AG09319 (cell line): Measurements from ENCODE around the gene ANKRD62.

Experiments used
- DNase-seq: peaks from one replicate; pipeline ENCODE4 v3.0.0-alpha.2; 2010; ENCODE audit warnings: low read depth; ENCODE audit errors: extremely low read depth
- TF ChIP-seq, protein P1 (sequence below): IDR thresholded peaks from 2 replicates; pipeline ENCODE4 v1.5.1; 2011; ENCODE audit warnings: low read depth, mild to moderate bottlenecking, inconsistent platforms, low read length, moderate library complexity

Gene ANKRD62

DNA sequence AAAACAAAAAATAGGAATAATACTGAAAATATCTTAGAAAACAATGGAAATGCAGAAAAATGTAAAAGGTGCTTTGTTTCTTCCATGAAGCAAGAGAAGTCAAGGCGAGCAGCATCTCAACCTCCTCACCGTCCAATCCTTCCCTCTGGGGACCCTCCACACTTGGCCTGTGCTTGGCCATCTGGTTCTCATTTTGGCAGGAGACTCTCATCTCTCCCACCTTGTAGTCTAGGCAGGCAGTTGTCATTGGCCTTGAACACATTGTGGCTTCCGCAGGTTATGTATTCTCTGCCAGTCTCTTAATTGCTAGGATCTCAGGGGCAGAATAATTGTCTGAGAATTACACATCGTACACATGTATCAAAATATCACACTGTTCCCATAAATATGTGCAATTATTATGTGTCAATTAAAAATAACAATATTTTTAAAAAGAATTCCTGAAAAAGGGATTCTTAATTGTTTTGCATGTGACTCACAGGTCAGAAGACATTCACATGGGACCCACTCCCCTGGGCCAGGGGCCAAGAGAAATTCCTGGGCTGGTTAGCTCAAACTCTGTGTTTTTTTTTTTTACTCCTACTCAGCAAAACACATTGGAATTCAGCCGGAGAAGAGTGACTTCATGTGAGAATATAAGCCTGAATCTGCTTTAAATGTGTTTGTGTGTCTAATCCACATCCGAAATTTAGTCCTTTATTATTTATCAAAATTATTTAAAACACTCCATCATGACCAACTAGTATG is 14.0 kb upstream of the ANKRD62 start:
- no peak for DNase-seq
- TF ChIP-seq, protein P1, sequence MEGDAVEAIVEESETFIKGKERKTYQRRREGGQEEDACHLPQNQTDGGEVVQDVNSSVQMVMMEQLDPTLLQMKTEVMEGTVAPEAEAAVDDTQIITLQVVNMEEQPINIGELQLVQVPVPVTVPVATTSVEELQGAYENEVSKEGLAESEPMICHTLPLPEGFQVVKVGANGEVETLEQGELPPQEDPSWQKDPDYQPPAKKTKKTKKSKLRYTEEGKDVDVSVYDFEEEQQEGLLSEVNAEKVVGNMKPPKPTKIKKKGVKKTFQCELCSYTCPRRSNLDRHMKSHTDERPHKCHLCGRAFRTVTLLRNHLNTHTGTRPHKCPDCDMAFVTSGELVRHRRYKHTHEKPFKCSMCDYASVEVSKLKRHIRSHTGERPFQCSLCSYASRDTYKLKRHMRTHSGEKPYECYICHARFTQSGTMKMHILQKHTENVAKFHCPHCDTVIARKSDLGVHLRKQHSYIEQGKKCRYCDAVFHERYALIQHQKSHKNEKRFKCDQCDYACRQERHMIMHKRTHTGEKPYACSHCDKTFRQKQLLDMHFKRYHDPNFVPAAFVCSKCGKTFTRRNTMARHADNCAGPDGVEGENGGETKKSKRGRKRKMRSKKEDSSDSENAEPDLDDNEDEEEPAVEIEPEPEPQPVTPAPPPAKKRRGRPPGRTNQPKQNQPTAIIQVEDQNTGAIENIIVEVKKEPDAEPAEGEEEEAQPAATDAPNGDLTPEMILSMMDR, result no peak

DNA sequence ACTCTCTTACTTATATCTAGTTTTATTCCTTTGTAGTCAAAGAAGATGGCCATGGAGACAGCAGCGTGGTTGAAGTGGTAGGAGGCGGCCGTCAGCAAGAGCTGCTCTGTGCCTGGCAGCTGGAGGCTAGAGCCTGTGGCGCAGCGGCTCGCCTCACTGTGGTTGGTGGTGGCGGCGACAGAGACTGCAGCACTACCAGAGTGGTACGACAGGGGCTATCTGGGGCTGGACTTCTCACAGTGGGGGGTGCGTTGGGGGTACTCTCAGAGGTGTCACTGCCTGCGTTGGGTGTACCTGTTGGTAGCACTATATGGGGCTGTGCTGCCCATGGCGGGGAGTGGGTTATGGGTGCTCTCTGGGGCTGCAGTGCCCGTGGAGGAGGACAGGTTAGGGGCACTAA is 8.5 kb upstream of the ANKRD62 start:
- DNase-seq, result no peak
- TF ChIP-seq, protein P1, result no peak

DNA sequence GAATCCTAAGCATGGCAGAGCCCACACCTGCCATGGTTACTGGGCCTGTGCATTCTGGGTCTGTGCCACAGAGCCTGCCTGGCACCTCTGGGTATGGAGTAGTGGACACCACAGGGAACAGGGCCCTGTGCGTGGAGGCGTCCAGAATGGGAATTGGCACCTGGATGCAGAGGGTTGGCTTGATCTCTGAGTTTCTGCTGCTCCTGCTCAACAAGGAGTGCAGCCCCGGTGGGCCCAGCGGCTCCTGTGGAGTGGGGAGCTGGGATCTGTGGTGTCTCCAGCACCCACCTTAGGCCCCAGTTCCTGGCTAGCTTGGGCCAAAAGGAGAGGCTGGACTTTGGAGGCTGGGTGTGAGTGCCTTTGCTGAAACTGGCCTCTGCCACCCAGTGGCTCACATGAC is 7.9 kb upstream of the ANKRD62 start:
- TF ChIP-seq, protein P1, result no peak
- DNase-seq, result no peak

DNA sequence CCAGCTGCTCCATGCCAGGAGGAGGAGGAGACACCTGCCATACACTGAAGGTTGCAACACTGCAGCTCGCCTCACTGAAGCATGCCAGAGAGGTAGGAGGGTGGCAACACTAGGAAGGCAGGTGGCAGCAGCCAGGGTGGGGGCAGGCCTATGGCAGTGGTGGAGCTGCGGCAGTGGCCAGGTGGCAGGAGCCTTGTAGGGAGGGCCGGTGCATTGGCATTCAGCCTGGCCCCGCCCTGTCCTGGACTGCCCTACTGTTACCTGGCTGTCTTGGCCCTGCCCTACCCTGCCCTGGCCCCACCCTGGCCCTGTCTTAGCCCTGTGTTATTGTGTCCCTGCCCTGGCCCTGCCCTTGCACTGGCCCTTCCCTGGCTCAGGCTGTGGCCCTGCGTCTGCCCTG is 7.4 kb upstream of the ANKRD62 start:
- TF ChIP-seq, protein P1, result no peak
- no peak for DNase-seq

DNA sequence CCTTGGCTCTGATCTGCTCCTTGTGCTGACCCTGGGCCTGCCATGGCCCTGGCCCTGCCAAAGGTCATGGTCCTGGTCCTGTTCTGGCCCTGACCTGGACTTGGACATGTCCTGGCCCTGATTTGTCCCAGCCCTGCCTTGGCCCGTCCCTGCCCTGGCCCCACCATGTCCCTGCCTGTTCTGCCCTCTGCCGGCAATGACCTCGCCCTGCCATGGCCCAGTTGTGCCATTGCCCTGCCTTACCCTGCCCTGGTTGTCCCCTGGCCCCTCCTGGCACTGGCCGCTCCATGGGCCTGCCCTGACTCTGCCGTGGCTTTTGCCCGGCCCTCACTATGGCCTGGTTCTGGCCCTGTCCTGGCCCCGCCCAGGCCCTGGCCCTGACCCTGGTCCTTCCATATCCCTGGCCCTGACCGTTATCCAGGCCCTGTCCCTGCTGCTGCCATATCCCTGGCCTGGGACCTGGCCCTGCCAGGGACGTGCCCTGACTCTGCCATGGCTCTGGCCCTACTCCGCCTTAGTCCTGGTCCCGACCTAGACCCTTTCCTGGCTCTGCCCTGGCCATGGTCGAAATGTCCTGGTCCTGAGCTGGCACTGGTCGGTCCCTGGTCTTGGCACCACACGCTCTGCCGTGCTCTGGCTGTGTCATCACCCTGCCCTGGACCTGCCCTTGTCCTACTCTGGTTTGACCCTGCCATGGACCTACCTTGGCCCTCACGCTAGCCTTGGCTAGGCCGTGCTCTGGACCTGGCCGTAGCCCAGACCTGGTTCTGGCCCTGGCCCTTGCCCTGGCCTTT is 6.8 kb upstream of the ANKRD62 start:
- TF ChIP-seq, protein P1, result no peak
- DNase-seq, result no peak

DNA sequence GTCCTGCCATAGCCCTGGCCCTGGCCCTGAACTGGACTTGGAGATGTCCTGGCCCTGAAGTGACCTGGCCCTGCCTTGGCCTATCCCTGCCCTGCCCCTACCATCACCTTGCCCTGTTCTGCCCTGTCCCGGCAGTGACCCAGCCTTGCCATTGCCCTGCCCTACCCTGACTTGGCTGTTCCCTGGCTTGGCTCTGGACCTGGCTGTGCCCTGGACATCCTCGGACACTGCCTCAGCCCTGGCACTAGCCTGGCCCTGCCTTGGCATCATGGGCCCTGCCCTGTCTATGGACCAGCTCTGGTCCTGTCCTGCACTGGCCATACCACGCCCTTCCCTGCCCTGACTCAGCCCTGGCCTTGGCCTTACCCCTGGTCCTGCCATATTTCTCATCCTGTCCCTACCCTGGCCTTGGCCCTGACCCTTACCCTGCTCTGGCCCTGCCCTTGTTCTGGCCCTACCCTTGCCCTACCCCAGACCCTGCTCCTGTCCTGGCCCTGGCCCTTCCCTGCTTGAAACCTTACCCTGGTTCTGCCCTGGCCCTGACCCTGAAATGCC is 6.1 kb upstream of the ANKRD62 start:
- TF ChIP-seq, protein P1, result no peak
- DNase-seq, result no peak

DNA sequence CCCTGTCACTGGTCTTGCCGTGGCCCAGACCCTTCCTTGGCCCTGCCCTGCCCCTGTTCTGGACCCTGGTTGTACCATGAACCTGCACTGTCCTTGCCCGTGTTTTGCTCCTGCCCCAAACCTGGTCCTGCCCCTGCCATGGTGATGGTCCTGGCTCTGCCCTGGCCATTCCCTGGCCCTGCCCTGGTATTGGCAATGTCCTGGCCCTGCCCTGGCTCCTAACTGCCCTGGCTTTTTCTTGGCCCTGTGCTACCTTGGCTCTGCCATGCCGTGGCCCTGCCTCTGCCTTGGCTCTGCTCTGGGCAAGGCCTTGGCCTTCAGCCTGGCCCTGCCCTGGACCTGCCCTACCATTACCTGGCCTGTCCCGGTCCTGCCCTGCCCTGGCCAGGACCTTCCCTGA is 5.5 kb upstream of the ANKRD62 start:
- DNase-seq, result no peak
- TF ChIP-seq, protein P1, result no peak
